OCI-LY1 (cell line): ENCODE results near the gene L3MBTL3.

Source experiments
- H2AFZ ChIP-seq: fragments of 200-600 bp; sonication (generic), shearing (Covaris generic); 2 replicates; pipeline ENCODE4 v1.6.0; 2014; ENCODE audit warnings: antibody characterized with exemption, mild to moderate bottlenecking, low read length
- H3F3A ChIP-seq: fragments of 200-600 bp; sonication (generic), shearing (Covaris generic); 2 replicates; pipeline ENCODE4 v1.6.0; 2014; ENCODE audit warnings: mild to moderate bottlenecking, antibody characterized with exemption, low read length, moderate library complexity; ENCODE audit not compliant: insufficient read depth
- H3K27ac ChIP-seq: fragments of 200-600 bp; sonication (generic); 2 replicates; pipeline ENCODE4 v1.5.1; 2014; ENCODE audit warnings: low read length, mixed run types, mild to moderate bottlenecking, low read depth; ENCODE audit not compliant: poor library complexity, severe bottlenecking
- H3K27me3 ChIP-seq: fragments of 200-600 bp; sonication (generic); 2 replicates; pipeline ENCODE4 v1.6.0; 2014; ENCODE audit warnings: antibody characterized with exemption, mild to moderate bottlenecking, low read length, moderate library complexity; ENCODE audit not compliant: insufficient read depth
- H3K36me3 ChIP-seq: fragments of 200-600 bp; sonication (generic); 2 replicates; pipeline ENCODE4 v1.6.1; 2014; ENCODE audit warnings: mild to moderate bottlenecking, antibody characterized with exemption, low read length, moderate library complexity, mixed read lengths; ENCODE audit not compliant: insufficient read depth
- H3K4me1 ChIP-seq: fragments of 200-600 bp; sonication (generic); 2 replicates; pipeline ENCODE4 v1.5.1; 2014; ENCODE audit warnings: mild to moderate bottlenecking, low read length, moderate library complexity; ENCODE audit not compliant: insufficient read depth, severe bottlenecking
- H3K4me2 ChIP-seq: fragments of 200-600 bp; sonication (generic), shearing (Covaris generic); 2 replicates; pipeline ENCODE4 v1.6.1; 2014; ENCODE audit warnings: low read length
- H3K4me3 ChIP-seq: fragments of 200-600 bp; sonication (generic); 2 replicates; pipeline ENCODE4 v1.5.1; 2014; ENCODE audit warnings: low read length, low read depth, mild to moderate bottlenecking, mixed read lengths; ENCODE audit not compliant: poor library complexity, severe bottlenecking
- H3K79me2 ChIP-seq: fragments of 200-600 bp; shearing (Covaris generic); 2 replicates; pipeline ENCODE4 v1.6.1; 2016; ENCODE audit warnings: mixed run types, low read length, mixed read lengths; ENCODE audit not compliant: insufficient read depth
- H3K9ac ChIP-seq: fragments of 200-600 bp; sonication (generic), shearing (Covaris generic); 2 replicates; pipeline ENCODE4 v1.6.1; 2014; ENCODE audit warnings: mild to moderate bottlenecking, low read length, mixed read lengths
- H3K9me2 ChIP-seq: fragments of 200-600 bp; sonication (generic), shearing (Covaris generic); 2 replicates; pipeline ENCODE4 v1.6.1; 2014; ENCODE audit warnings: low read depth, mild to moderate bottlenecking, low read length, mixed read lengths
- H3K9me3 ChIP-seq: fragments of 200-600 bp; shearing (Covaris generic); 2 replicates; pipeline ENCODE4 v1.6.1; 2014; ENCODE audit warnings: low read length, mixed read lengths
- H4K20me1 ChIP-seq: fragments of 200-600 bp; sonication (generic), shearing (Covaris generic); 2 replicates; pipeline ENCODE4 v1.6.0; 2016; ENCODE audit warnings: mild to moderate bottlenecking, low read length; ENCODE audit not compliant: insufficient read depth
- CTCF ChIP-seq: fragments of 200-600 bp; sonication (generic), shearing (Covaris generic); IDR thresholded peaks from 2 replicates; pipeline ENCODE4 v1.5.1; 2017; ENCODE audit warnings: mild to moderate bottlenecking, antibody characterized with exemption, low read length, moderate library complexity, mixed read lengths
- EZH2 ChIP-seq: fragments of 200-600 bp; sonication (generic), shearing (Covaris generic); IDR thresholded peaks from 2 replicates; pipeline ENCODE4 v1.8.0; 2017; ENCODE audit warnings: borderline replicate concordance, mixed run types, mild to moderate bottlenecking, antibody characterized with exemption, low read length, moderate library complexity, mixed read lengths

Gene L3MBTL3

GRCh38 chr6:129989396-129989795, 29.0 kb upstream of the L3MBTL3 start:
- Histone ChIP-seq H2AFZ (no peak overlapping the region), H3K9me2 (no peaks in the 10 kb centered on the region)
- TF ChIP-seq EZH2 (no peak), CTCF (no peak)

GRCh38 chr6:129992881-129993280, 25.5 kb upstream of the L3MBTL3 start:
- Histone ChIP-seq H3K9me2 (no peaks in the 10 kb centered on the region), H3K79me2 (no peaks in the 10 kb centered on the region), H3K4me2 (no peak overlapping the region), H3K27me3 (no peaks in the 10 kb centered on the region), H3K9ac (no peak overlapping the region), H3K27ac (no peak overlapping the region), H3K4me1 (no peaks in the 10 kb centered on the region), H3F3A (no peaks in the 10 kb centered on the region), H3K4me3 (no peak overlapping the region), H4K20me1 (no peaks in the 10 kb centered on the region), H2AFZ (no peak overlapping the region), H3K36me3 (no peaks in the 10 kb centered on the region), H3K9me3 (no peaks in the 10 kb centered on the region)
- TF ChIP-seq CTCF: no peak
- TF ChIP-seq EZH2: no peak

More at GRCh38 chr6:129989396-129989795, 29.0 kb upstream of the L3MBTL3 start:
- no peak overlapping the region for H3K27ac ChIP-seq
- H3K4me1 ChIP-seq: no peaks in the 10 kb centered on the region
- H4K20me1 ChIP-seq: no peaks in the 10 kb centered on the region
- H3K4me3 ChIP-seq: no peak overlapping the region
- no peak overlapping the region for H3K9ac ChIP-seq
- H3K9me3 ChIP-seq: no peaks in the 10 kb centered on the region
- H3F3A ChIP-seq: no peaks in the 10 kb centered on the region
- no peak overlapping the region for H3K4me2 ChIP-seq
- H3K36me3 ChIP-seq: no peaks in the 10 kb centered on the region
- no peaks in the 10 kb centered on the region for H3K79me2 ChIP-seq
- no peaks in the 10 kb centered on the region for H3K27me3 ChIP-seq

GRCh38 chr6:129994410-129994809, 24.0 kb upstream of the L3MBTL3 start:
- Histone ChIP-seq H3K36me3 (no peaks in the 10 kb centered on the region), H3K9me3 (no peaks in the 10 kb centered on the region), H4K20me1 (no peaks in the 10 kb centered on the region), H2AFZ (no peak overlapping the region), H3K9ac (no peak overlapping the region), H3F3A (no peaks in the 10 kb centered on the region), H3K4me3 (no peak overlapping the region), H3K4me2 (no peak overlapping the region), H3K4me1 (no peaks in the 10 kb centered on the region), H3K79me2 (no peaks in the 10 kb centered on the region), H3K27me3 (no peaks in the 10 kb centered on the region), H3K27ac (no peak overlapping the region), H3K9me2 (no peaks in the 10 kb centered on the region)
- TF ChIP-seq EZH2 (no peak), CTCF (no peak)
